GM13977 (cell line): ENCODE data around the gene FIGNL2.

Experiments used
- DNase-seq: peaks from one replicate; pipeline ENCODE4 v3.0.0; 2012; ENCODE audit warnings: low spot score
- in situ Hi-C: fragments of 300-500 bp; cut with MboI; formaldehyde crosslinking; loops from one replicate; pipeline ENCODE4 v1.12.0; 2022; ENCODE audit warnings: low sequenced_read_pairs, low pct_unique_long_range_greater_than_20kb, mixed read lengths, inconsistent platforms; ENCODE audit not compliant: unreplicated experiment
- TF ChIP-seq, protein P1 (sequence below): IDR thresholded peaks from 2 replicates; pipeline ENCODE4 v1.5.1; 2012; ENCODE audit warnings: mild to moderate bottlenecking, control low read depth; ENCODE audit not compliant: insufficient read depth; ENCODE audit errors: extremely low read depth, missing control alignments

FIGNL2 gene

DNA sequence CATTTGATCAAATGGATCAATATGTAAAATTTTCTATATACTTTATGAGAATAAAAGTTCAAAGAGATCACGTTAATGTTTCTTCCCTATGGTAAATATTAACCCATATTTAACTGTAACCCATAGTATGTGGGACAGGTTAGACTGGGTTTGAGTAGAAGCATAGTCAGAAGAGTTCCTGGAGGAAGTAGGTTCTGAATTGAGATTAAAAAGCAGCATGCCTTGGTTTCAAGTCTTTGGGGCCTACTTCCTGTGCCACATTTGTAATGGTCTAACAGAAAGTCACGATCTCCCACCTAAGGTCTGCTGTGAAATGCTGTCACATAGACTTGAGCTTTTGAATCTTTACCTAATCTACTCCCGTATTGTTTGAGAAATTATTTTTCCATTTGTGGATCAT is 63.8 kb downstream of the FIGNL2 start:
- in situ Hi-C loops, result no loop called here
- TF ChIP-seq, protein P1, sequence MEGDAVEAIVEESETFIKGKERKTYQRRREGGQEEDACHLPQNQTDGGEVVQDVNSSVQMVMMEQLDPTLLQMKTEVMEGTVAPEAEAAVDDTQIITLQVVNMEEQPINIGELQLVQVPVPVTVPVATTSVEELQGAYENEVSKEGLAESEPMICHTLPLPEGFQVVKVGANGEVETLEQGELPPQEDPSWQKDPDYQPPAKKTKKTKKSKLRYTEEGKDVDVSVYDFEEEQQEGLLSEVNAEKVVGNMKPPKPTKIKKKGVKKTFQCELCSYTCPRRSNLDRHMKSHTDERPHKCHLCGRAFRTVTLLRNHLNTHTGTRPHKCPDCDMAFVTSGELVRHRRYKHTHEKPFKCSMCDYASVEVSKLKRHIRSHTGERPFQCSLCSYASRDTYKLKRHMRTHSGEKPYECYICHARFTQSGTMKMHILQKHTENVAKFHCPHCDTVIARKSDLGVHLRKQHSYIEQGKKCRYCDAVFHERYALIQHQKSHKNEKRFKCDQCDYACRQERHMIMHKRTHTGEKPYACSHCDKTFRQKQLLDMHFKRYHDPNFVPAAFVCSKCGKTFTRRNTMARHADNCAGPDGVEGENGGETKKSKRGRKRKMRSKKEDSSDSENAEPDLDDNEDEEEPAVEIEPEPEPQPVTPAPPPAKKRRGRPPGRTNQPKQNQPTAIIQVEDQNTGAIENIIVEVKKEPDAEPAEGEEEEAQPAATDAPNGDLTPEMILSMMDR, result no peak
- no peak for DNase-seq

DNA sequence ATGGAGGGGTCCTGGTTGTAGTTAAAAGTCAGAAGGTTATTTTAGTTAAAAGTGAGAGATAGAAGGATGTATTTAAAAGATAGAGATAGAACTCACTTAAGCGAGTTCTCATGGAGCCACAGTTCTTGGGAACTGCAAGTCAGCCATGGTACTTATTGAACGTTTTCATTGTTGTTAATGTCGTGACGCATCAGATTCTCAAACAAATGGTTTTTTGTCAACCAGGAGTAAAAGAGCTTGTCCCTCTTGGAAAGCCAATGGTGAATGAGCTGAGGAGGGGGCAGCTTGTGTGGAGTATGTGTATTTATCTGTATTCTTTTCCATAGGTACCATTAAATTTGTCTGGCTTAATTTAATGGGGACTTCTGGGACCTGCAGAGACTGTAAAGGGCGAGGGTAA is 68.6 kb downstream of the FIGNL2 start:
- in situ Hi-C loops, result no loop called here
- TF ChIP-seq, protein P1, result no peak
- DNase-seq, result no peak

DNA sequence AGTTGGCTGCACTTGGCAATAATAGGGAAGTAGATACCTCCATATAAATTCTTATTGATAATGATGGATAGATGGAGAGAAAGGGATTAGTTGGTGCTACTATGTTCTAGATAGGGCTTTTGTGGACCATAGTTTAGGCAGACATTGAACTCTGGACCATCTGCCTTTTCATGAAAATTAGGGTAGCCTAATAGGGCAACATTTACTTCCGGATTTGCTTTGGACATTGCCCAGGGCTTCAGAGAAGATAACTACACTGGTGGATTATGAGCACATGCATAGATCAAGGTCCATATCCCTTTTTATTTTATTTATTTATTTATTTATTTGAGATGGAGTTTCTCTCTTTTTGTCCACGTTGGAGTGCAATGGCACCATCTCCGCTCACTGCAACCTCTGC is 70.5 kb downstream of the FIGNL2 start:
- no peak for DNase-seq
- TF ChIP-seq, protein P1, result no peak
- in situ Hi-C loops, result no loop called here

DNA sequence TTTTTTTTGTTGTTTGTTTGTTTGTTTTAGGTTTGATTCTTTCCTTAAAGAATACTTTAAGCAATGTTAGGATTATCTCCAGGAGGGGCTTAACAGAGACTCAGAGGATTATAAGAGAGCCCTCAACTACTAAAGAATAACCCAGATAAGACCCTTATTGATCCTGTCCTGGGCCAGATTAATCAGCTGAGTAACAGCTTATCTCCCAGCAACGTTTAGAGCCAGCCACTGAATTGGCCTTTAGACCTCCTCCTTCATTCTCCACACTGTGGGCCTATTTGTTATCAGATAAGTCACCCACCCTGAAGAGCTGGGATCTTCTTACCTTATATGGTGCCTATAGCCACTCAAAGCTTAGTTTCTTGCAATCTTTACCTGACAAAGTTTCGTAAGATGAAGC is 71.1 kb downstream of the FIGNL2 start:
- DNase-seq, result no peak
- TF ChIP-seq, protein P1, result no peak
- in situ Hi-C loops, result no loop called here

DNA sequence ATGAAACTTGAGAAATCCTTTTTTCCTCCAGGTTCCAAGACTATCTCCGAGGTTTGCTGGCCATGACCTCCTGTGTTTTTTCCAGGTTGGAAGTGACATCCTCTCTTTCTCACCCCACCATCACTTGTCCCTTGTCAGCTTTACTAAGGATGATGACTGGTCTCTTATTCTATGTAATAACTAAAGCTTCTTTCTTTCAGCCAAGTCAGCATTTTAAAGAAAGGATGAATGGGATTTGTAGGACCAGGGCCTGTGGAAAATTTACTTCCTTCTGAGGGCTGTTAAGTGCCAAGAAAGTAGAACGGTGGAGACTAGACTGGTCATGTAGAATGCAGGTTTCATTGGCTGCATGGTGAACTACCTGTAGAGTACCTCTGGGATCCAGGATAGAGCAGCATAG is 73.6 kb downstream of the FIGNL2 start:
- no peak for DNase-seq
- in situ Hi-C loops, result no loop called here
- TF ChIP-seq, protein P1, result no peak

DNA sequence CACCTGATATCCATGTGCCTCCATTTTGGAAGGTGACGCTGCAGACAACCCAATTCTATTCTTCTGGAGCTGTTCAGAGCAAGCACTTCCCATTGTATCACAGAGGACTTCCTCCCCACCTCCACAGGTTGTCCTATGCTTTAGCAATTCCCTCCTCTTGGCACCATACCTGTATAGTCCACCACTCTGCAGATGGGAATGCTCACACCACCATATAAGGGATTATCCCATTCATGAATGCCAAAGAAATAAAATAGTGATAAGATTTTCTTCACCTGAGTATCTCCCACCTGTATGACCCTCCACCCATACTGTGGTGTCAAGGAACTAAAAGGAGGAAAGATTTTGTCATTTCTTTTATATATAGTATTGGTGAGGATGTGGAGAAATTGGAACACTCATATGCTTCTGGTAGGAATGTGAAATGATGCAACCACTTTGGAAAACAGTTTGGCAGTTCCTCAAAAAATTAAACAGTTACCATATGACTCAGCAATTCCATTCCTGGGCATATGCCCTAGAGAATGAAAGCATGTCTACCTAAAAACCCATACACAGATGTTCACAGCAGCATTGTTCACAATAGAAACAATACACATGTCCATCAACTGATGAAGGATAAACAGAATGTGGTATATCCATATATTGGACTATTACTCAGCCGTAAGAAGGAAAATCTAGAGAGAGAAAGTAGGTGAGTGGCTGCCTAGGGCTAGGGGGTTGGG is 75.2 kb downstream of the FIGNL2 start:
- in situ Hi-C loops, result no loop called here
- no peak for DNase-seq
- TF ChIP-seq, protein P1, result no peak
